ENCODE results near the gene CNTLN.

CNTLN gene, protein sequence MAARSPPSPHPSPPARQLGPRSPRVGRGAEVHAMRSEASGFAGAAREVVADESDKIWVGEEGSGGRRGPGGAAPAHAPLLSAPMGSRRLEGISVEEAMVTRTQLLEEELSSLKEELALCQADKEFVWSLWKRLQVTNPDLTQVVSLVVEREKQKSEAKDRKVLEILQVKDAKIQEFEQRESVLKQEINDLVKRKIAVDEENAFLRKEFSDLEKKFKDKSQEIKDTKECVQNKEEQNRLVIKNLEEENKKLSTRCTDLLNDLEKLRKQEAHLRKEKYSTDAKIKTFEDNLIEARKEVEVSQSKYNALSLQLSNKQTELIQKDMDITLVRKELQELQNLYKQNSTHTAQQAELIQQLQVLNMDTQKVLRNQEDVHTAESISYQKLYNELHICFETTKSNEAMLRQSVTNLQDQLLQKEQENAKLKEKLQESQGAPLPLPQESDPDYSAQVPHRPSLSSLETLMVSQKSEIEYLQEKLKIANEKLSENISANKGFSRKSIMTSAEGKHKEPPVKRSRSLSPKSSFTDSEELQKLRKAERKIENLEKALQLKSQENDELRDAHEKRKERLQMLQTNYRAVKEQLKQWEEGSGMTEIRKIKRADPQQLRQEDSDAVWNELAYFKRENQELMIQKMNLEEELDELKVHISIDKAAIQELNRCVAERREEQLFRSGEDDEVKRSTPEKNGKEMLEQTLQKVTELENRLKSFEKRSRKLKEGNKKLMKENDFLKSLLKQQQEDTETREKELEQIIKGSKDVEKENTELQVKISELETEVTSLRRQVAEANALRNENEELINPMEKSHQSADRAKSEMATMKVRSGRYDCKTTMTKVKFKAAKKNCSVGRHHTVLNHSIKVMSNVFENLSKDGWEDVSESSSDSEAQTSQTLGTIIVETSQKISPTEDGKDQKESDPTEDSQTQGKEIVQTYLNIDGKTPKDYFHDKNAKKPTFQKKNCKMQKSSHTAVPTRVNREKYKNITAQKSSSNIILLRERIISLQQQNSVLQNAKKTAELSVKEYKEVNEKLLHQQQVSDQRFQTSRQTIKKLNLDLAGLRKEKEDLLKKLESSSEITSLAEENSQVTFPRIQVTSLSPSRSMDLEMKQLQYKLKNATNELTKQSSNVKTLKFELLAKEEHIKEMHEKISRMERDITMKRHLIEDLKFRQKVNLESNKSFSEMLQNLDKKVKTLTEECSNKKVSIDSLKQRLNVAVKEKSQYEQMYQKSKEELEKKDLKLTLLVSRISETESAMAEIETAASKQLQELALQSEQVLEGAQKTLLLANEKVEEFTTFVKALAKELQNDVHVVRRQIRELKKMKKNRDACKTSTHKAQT (N-terminal part only)

DNA sequence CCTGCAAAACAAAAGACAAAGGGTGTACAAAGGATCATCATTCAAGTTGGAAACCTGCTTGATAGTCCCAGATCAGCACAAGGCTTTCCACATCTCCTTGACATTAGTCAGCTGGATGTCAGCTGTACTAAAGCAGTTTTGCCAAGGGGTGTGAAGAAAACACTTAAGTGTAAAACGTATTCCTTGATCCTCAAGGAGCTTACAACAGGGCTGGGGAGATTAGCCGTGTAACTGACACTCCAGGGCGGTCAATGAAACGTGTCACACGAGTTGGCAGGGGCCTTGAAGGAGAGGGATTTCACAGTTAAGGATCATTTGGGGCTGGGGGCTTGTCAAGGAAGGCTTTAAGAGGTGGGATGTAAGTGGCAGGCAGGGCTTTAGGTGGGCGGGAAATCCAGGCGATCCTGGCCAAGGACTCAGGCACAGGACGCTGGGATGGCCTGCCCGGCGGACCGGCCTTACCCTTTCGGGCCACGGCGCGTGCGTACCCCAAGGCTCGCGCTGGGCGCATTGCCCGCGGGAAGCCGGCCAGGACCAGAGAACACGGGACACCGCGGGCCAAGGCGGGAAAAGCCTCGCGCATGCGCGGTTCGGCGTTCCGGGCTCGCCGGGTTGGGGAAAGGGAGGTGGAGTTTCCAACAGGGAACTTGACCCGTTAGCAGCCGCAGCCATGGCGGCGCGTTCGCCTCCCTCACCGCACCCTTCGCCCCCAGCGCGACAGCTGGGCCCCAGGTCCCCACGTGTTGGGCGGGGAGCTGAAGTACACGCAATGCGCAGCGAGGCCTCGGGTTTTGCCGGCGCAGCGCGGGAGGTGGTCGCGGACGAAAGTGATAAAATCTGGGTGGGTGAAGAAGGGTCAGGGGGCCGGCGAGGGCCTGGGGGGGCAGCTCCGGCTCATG lies at the start of gene CNTLN:
Gene CNTLN, plus strand, starts transcription at position 645 of the 899 bp plus-strand sequence. Its CDS starts 26 bp downstream, at position 671.
- DNase-seq (ENCODE audit: low read depth), result peak; percentile 6

DNA sequence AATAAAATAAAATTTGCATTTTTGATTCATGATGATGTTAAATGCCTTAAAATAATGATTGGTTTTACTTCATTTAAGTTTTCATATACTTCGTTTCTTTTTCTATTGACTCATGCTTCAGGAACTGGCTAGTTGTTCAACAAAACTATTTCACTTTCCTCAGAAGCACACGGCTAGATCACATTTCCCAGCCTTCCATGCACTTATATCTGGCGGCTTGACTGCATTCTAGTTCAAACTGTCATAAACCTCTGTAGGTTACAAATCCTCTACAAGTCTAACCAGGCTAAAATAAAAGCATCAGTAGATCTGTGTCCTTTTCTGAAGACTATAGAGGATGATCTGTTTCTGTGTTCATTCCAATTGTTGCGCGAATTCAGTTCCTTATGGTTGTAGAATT lies 46.3 kb upstream of the CNTLN start:
- no peak for DNase-seq (ENCODE audit: low read depth)

GRCh38 chr9:17090041-17090440 lies 44.8 kb upstream of the CNTLN start:
- no peak for DNase-seq (ENCODE audit: low read depth)

DNA sequence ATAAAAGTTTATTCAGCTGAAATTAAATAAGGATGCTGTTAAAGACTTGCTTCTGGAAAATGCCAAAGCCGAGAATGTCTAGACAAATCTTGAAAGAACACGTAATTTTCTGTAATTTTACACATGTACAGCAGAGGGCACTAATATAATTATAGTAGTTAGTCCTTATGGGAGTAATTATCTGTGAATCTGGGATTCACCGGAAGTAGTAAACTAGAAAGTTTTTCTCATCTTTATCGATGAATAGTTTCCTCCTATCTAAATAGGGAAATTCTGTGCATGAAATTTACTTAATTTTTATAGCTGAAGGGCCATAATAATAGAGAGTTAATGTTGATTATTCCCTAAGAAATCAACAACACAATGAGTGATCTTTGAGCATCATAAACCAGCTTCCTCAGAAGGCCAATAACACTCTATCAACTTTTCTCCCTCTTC lies 18.4 kb upstream of the CNTLN start:
- no peak for DNase-seq (ENCODE audit: low read depth)

DNA sequence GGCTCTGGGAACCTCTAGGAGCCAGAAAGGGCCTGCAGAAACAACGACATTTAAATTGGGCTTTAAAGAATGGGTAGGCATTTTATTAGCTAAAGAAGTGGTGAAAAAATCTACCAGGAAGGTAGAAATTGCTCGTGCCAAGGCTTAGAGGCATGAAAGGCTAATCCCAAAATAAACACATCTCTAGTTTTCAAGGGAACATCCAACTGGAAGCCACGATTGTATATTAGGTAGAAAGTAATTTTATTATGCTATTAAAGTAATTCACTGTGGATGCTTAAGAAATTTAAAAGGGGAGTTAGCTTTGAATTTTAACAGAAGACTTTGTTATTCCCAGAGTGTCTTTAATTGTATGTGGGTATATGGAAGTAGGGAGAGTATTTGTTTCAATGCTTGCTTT lies 17.5 kb upstream of the CNTLN start:
- DNase-seq (ENCODE audit: low read depth), result no peak

- DNase-seq (ENCODE audit: low read depth), result no peak
Observed at GRCh38 chr9:17120203-17120602, 14.6 kb upstream of the CNTLN start.

- DNase-seq (ENCODE audit: low read depth), result no peak
Observed at GRCh38 chr9:17121264-17121663, 13.6 kb upstream of the CNTLN start.

GRCh38 chr9:17130291-17130690 lies 4.5 kb upstream of the CNTLN start:
- DNase-seq (ENCODE audit: low read depth), result no peak

GRCh38 chr9:17130725-17131124 lies 4.1 kb upstream of the CNTLN start:
- no peak for DNase-seq (ENCODE audit: low read depth)

DNA sequence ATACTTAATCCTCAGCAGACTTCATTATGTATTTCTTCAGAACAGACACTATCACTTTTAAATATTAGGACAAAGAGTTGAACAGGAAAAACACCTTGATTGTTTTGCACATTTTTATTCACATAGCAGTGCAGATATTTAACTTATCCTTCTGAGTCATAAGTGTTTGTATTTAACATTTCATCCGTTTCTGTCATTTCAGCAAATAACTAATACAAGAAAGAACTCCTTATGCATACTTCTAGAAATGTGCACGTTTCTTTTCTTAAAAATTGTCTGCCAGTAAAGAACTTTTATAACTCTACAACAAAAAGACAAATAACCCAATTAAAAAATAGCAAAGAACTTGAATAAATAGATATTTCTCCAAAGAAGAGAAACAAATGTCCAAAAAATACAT lies 3.3 kb upstream of the CNTLN start:
- DNase-seq (ENCODE audit: low read depth), result no peak

DNA sequence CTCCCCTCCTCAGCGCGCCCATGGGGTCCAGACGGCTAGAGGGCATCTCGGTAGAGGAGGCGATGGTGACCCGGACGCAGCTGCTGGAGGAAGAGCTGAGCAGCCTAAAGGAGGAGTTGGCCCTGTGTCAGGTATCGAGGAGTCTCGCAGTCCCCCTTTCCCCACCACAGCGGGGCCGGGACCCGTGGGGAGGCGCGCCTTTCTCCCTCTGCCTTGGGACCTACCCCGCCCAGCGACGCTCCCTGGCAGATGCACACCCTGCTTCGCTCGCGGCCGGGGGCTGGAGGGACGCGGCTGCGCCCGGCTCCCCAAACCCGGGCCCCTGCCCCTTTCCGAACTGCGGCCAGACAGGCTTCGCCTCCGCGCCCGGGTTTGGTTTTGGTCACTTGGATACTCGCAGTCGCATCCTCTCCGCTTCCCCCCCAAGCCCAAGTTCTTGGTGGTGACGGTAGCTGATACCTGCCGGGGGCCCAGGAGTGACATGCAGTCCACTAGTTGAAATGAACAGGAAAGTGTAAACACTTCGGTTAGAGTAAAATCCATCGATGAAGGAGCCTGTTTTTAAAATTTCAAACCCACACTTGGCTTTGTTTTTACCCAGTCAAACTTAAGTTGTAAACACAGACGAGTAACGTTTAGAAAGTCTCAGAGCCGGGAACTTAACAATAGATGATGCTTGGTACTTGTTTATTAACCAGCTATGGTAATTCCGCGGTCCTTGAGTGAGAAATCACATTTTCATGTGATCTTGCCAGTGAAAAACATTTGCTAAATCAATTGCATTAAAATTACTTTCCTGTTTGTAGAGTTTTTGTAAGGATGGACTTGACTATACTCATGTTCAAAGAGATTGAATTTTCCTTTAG lies 688 bp downstream of the CNTLN start:
- DNase-seq (ENCODE audit: low read depth), result no peak

- no peak for DNase-seq (ENCODE audit: low read depth)
Observed at GRCh38 chr9:17137566-17137965, 2.7 kb downstream of the CNTLN start.

- DNase-seq (ENCODE audit: low read depth), result no peak
Observed at GRCh38 chr9:17138503-17138902, 3.7 kb downstream of the CNTLN start.

GRCh38 chr9:17140418-17140817 lies 5.6 kb downstream of the CNTLN start:
- no peak for DNase-seq (ENCODE audit: low read depth)

GRCh38 chr9:17148324-17148723 lies 13.5 kb downstream of the CNTLN start:
- no peak for DNase-seq (ENCODE audit: low read depth)

DNA sequence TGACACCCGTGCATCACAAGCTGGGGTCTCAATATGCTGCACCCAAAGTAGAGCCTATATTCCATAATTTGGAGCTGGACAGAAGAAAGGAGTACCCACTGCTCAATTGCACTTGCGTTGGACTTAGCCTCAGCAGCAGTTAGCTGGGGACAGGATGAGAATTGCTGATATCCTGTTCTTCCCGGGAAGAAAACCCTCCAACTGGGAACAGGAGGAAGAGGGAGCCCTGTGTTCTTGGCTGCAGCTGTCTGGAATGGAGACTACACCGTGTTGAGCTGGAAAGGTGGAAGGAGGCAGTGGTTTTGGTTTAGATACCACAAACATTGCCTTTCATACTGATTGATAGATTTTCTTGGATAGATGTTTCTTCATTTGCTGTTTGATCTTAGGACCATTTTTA lies 24.6 kb downstream of the CNTLN start:
- DNase-seq (ENCODE audit: low read depth), result no peak

DNA sequence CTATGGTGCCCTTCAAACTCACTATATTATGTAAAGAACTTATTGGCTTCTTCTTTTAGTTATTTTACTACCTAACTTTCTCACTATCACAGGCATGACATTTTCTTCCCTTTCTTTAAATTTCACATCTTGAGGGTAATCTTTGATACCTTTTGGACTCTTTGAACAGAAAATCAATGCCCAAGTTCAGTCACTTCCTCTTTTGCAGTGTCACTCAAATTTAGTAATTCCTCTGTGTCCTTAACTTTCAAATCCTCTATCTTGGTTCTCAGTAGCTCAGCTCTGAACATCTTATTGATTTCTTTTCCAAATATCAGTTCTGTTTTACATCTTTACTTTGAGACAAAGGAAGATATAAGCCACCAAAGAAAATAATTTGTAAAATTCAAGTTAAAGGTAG lies 25.5 kb downstream of the CNTLN start:
- DNase-seq (ENCODE audit: low read depth), result no peak

- no peak for DNase-seq (ENCODE audit: low read depth)
Observed at GRCh38 chr9:17165764-17166163, 30.9 kb downstream of the CNTLN start.

DNA sequence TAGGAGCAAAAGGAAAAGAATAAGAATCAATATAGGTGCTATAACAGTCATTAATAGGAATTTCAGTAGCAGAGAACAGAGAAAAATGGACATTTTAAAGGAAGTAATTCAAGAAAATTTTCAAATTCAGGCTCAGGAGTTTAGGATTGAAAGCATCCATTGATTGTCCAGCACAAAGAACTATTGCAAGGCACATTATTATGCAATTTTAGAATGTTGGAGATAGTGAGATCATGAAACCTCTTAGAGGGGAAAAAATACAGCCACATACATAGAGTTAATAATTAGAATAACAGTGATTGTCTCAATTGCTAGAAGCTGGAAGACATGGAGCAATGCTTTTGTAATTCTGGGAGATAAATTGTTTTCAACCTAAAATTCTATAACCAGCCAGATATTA lies 31.5 kb downstream of the CNTLN start:
- no peak for DNase-seq (ENCODE audit: low read depth)
